Activated CD4-positive, alpha-beta T cell treated with anti-CD3 and anti-CD28 coated beads, Interleukin-2, Interleukin-4, amounts not matched to agents 100 ng/mL and 50 ng/mL, durations not matched to agents 16 hours and 8 hours (primary cell): ENCODE measurements around the gene CACNA2D3.
"Not testable (repeated sequence)": the region's sequence is repeated elsewhere in the genome, so short reads cannot be mapped to it uniquely, and the experiment has no call there.

Experiments used
- DNase-seq: peaks from one replicate; pipeline ENCODE4 v3.0.0-alpha.2; 2020; ENCODE audit warnings: low spot score

CACNA2D3 gene

GRCh38 chr3:55085231-55085630 lies 962.9 kb downstream of the CACNA2D3 start:
- DNase-seq, result no peak

GRCh38 chr3:55089211-55089610 lies 966.9 kb downstream of the CACNA2D3 start:
- DNase-seq, result no peak

GRCh38 chr3:55090291-55090690 lies 967.9 kb downstream of the CACNA2D3 start:
- DNase-seq, result no peak

GRCh38 chr3:55090746-55091145 lies 968.4 kb downstream of the CACNA2D3 start:
- DNase-seq, result no peak

GRCh38 chr3:55091381-55092225 lies 969.3 kb downstream of the CACNA2D3 start:
- no peak for DNase-seq

GRCh38 chr3:55094676-55095075 lies 972.3 kb downstream of the CACNA2D3 start:
- no peak for DNase-seq

- DNase-seq, result no peak
These were observed 975.1 kb downstream of the CACNA2D3 start for GRCh38 chr3:55097441-55097840.

GRCh38 chr3:55105647-55106046 lies 983.3 kb downstream of the CACNA2D3 start:
- DNase-seq, result no peak

GRCh38 chr3:55107187-55107586 lies 984.8 kb downstream of the CACNA2D3 start:
- no peak for DNase-seq

GRCh38 chr3:55111906-55112305 lies 989.6 kb downstream of the CACNA2D3 start:
- DNase-seq, result not testable (repeated sequence)

GRCh38 chr3:55118451-55118850 lies 996.1 kb downstream of the CACNA2D3 start:
- no peak for DNase-seq

- no peak for DNase-seq
These were observed 996.9 kb downstream of the CACNA2D3 start for GRCh38 chr3:55119268-55119667.

GRCh38 chr3:55122312-55122711 lies 1000.0 kb downstream of the CACNA2D3 start:
- no peak for DNase-seq
